ENCODE results near the gene MVB12B. TPM values are rescaled to one million over a fixed set of nuclear protein-coding genes. Genes with fewer than 3 reads are reported as not detected.
"Not testable (repeated sequence)": the region's sequence is repeated elsewhere in the genome, so short reads cannot be mapped to it uniquely, and the experiment has no call there.

The MVB12B gene
- total RNA-seq, 1 experiment from 2014 or later = 9.4 TPM

GRCh38 chr9:126474786-126475485, 148.3 kb downstream of the MVB12B start:
- intact Hi-C loops (cut with micrococcal nuclease; ENCODE audit: unreplicated experiment) (no loop called here), in situ Hi-C loops (cut with HindIII; ENCODE audit: low pct_unique_long_range_greater_than_20kb, low sequenced_read_pairs) (no loop called here)
- no peaks in the 10 kb centered on the region for H3K27me3 ChIP-seq (ENCODE audit: control insufficient read depth, insufficient read depth, low read length)
- H3K4me3 ChIP-seq (ENCODE audit: low read depth in 2 of 2, low read length in 2 of 2) = no peak overlapping the region
- POLR2A ChIA-PET = interaction anchor here (0.6 kb wide), 1 partner anchor 948 kb away, joined by 4 read pairs; no protein-coding TSS in a partner anchor
- no peaks in the 10 kb centered on the region for H3K4me1 ChIP-seq (ENCODE audit: control insufficient read depth, insufficient read depth, low read length)
- no peaks in the 10 kb centered on the region for H3K36me3 ChIP-seq (ENCODE audit: control insufficient read depth, insufficient read depth, low read length)
- no peak for ATAC-seq
- TF ChIP-seq POLR2AphosphoS5 (IDR thresholded peaks at IDR 0.05; ENCODE audit: low read depth, low read length) = no peak
- no peak for TF ChIP-seq TCF7L2 (IDR thresholded peaks at IDR 0.05; ENCODE audit: low read depth, low read length)
- no peak for TF ChIP-seq SIN3A (IDR thresholded peaks at IDR 0.05; ENCODE audit: borderline replicate concordance, insufficient read depth, low read depth, low read length)
- no peak for TF ChIP-seq REST (IDR thresholded peaks at IDR 0.05; ENCODE audit: insufficient read depth in 1 of 2, low read depth in 2 of 2, low read length in 1 of 2)
- TF ChIP-seq CTCF (IDR thresholded peaks at IDR 0.05) = no peak
- no peak for DNase-seq (ENCODE audit: low read depth, low spot score)
- no TSS peak for BruUV-seq (replicated peaks)
- CTCF ChIA-PET = no interaction called here
- H3K27ac ChIP-seq (ENCODE audit: low read length) = no peak overlapping the region
- no peaks in the 10 kb centered on the region for H3K9me3 ChIP-seq (ENCODE audit: control insufficient read depth, insufficient read depth, low read depth, low read length)

- BruUV-seq (replicated peaks) = no TSS peak
- H3K36me3 ChIP-seq (ENCODE audit: control insufficient read depth, insufficient read depth, low read length) = no peaks in the 10 kb centered on the region
- in situ Hi-C loops (cut with HindIII; ENCODE audit: low pct_unique_long_range_greater_than_20kb, low sequenced_read_pairs) (no loop called here), intact Hi-C loops (cut with micrococcal nuclease; ENCODE audit: unreplicated experiment) (no loop called here)
- no peak for ATAC-seq
- POLR2A ChIA-PET = no interaction called here
- H3K27me3 ChIP-seq (ENCODE audit: control insufficient read depth, insufficient read depth, low read length) = no peaks in the 10 kb centered on the region
- no peaks in the 10 kb centered on the region for H3K4me1 ChIP-seq (ENCODE audit: control insufficient read depth, insufficient read depth, low read length)
- H3K9me3 ChIP-seq (ENCODE audit: control insufficient read depth, insufficient read depth, low read depth, low read length) = no peaks in the 10 kb centered on the region
- CTCF ChIA-PET = no interaction called here
- no peak for DNase-seq (ENCODE audit: low read depth, low spot score)
- H3K4me3 ChIP-seq (ENCODE audit: low read depth in 2 of 2, low read length in 2 of 2) = no peak overlapping the region
- H3K27ac ChIP-seq (ENCODE audit: low read length) = no peak overlapping the region
- TF ChIP-seq CTCF (IDR thresholded peaks at IDR 0.05) (no peak), SIN3A (IDR thresholded peaks at IDR 0.05; ENCODE audit: borderline replicate concordance, insufficient read depth, low read depth, low read length) (no peak), POLR2AphosphoS5 (IDR thresholded peaks at IDR 0.05; ENCODE audit: low read depth, low read length) (no peak), TCF7L2 (IDR thresholded peaks at IDR 0.05; ENCODE audit: low read depth, low read length) (no peak), REST (IDR thresholded peaks at IDR 0.05; ENCODE audit: insufficient read depth in 1 of 2, low read depth in 2 of 2, low read length in 1 of 2) (no peak)
These were observed 149.4 kb downstream of the MVB12B start for GRCh38 chr9:126475933-126476555.

- in situ Hi-C loops (cut with HindIII; ENCODE audit: low pct_unique_long_range_greater_than_20kb, low sequenced_read_pairs); ATAC-seq; H3K27ac ChIP-seq (ENCODE audit: low read length); BruUV-seq (replicated peaks); H3K9me3 ChIP-seq (ENCODE audit: control insufficient read depth, insufficient read depth, low read depth, low read length); H3K27me3 ChIP-seq (ENCODE audit: control insufficient read depth, insufficient read depth, low read length); POLR2A ChIA-PET; CTCF ChIA-PET; DNase-seq (ENCODE audit: low read depth, low spot score); intact Hi-C loops (cut with micrococcal nuclease; ENCODE audit: unreplicated experiment); H3K36me3 ChIP-seq (ENCODE audit: control insufficient read depth, insufficient read depth, low read length); H3K4me3 ChIP-seq (ENCODE audit: low read depth in 2 of 2, low read length in 2 of 2); H3K4me1 ChIP-seq (ENCODE audit: control insufficient read depth, insufficient read depth, low read length): not testable (repeated sequence)
These were observed 150.8 kb downstream of the MVB12B start for GRCh38 chr9:126477432-126477831.
